ENCODE data around the gene OVCA2.

DNA sequence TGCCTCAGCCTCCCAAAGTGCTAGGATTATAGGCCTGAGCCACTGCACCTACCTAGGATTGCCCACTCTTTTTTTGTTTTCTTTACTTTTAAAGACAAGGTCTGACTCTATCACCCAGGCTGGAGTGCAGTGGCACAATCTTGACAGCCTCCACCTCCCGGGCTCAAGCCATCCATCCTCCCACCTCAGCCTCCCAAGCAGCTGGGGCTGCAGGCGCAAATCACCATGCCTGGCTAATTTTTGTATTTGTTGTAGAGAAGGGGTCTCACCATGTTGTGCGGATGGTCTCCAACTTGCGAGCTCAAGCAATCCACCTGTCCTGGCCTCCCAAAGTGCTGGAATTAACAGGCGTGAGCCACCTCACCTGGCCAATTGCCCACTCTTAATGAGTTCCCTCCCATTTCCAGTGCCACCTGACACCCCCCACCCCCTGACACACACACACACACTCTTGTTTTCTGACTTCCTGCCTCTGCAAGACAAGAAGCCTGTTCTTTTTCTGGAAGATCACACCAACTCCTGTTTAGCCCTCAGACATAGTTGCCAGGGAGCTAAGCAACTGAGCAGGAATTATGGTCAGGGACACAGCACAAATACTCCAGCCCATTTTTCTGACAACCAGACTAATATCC is 2.6 kb downstream of the OVCA2 start:
- TF ChIP-seq, protein P1, sequence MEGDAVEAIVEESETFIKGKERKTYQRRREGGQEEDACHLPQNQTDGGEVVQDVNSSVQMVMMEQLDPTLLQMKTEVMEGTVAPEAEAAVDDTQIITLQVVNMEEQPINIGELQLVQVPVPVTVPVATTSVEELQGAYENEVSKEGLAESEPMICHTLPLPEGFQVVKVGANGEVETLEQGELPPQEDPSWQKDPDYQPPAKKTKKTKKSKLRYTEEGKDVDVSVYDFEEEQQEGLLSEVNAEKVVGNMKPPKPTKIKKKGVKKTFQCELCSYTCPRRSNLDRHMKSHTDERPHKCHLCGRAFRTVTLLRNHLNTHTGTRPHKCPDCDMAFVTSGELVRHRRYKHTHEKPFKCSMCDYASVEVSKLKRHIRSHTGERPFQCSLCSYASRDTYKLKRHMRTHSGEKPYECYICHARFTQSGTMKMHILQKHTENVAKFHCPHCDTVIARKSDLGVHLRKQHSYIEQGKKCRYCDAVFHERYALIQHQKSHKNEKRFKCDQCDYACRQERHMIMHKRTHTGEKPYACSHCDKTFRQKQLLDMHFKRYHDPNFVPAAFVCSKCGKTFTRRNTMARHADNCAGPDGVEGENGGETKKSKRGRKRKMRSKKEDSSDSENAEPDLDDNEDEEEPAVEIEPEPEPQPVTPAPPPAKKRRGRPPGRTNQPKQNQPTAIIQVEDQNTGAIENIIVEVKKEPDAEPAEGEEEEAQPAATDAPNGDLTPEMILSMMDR (conservative IDR thresholded peaks at IDR 0.05): no peak
- TF ChIP-seq ZFX (IDR thresholded peaks at IDR 0.05): no peak

All from C4-2B (cell line).